ENCODE data around the gene MRPS7. TPM values are rescaled to one million over a fixed set of nuclear protein-coding genes. Genes with fewer than 3 reads are reported as not detected.

The MRPS7 gene
- total and polyA plus RNA-seq, 9 of the 15 experiments (the other 6 are each of a cell fraction or from before 2014, with no cell fraction given): 107 to 244 (median 132) TPM

- TF ChIP-seq FOXK1 (CRISPR knock-in tag; IDR thresholded peaks at IDR 0.05; ENCODE audit: borderline replicate concordance) (0 out of 2 replicates have a peak, but pooled peaks have one; percentile 20), RAD21 (CRISPR knock-in tag; conservative IDR thresholded peaks at IDR 0.05 in 1 of 2, IDR thresholded peaks at IDR 0.05 in 1 of 2) (peak in 1 of 2 experiments; percentile 34; a peak in 2 of 4 replicates), ZNF232 (CRISPR knock-in tag; IDR thresholded peaks at IDR 0.05) (peak; percentile 19; the same call in 1 of the 2 replicates), ZNF140 (CRISPR knock-in tag; IDR thresholded peaks at IDR 0.05) (peak; percentile 34; the same call in 1 of the 2 replicates), BMI1 (IDR thresholded peaks at IDR 0.05; ENCODE audit: low read length) (no peak), CTCFL (IDR thresholded peaks at IDR 0.05; ENCODE audit: borderline replicate concordance, insufficient read depth, low read depth, low read length, poor library complexity, severe bottlenecking) (peak; percentile 34), TCF15 (CRISPR knock-in tag; IDR thresholded peaks at IDR 0.05) (peak; percentile 56; the same call in 1 of the 2 replicates), SMARCA4 (IDR thresholded peaks at IDR 0.05) (no peak), NR2C2 (CRISPR knock-in tag; IDR thresholded peaks at IDR 0.05) (no peak), NR2C2 (tag; IDR thresholded peaks at IDR 0.05) (peak; percentile 75; the same call in 1 of the 2 replicates), ZNF740 (CRISPR knock-in tag; IDR thresholded peaks at IDR 0.05) (peak; percentile 49; the same call in 1 of the 2 replicates), ZNF740 (tag; IDR thresholded peaks at IDR 0.05) (no peak; a peak in 1 of 4 replicates), PHF8 (IDR thresholded peaks at IDR 0.05; ENCODE audit: borderline replicate concordance, low read length) (no peak), KDM2B (CRISPR knock-in tag; IDR thresholded peaks at IDR 0.05) (no peak), PHF21A (IDR thresholded peaks at IDR 0.05; ENCODE audit: borderline replicate concordance, low read depth) (0 out of 2 replicates have a peak, but pooled peaks have one; percentile 23), ZFP30 (CRISPR knock-in tag; IDR thresholded peaks at IDR 0.05; ENCODE audit: borderline replicate concordance) (no peak), HMGXB4 (CRISPR knock-in tag; IDR thresholded peaks at IDR 0.05) (0 out of 2 replicates have a peak, but pooled peaks have one; percentile 64), HINFP (tag; conservative IDR thresholded peaks at IDR 0.05; ENCODE audit: low read depth) (no peak), MECOM (CRISPR knock-in tag; IDR thresholded peaks at IDR 0.05) (no peak)
Measured at GRCh38 chr17:75260641-75261335, 891 bp upstream of the MRPS7 start (continued).

All from K562 (cell line).